Lung (tissue), 12 donors: ENCODE measurements around the gene PLCH1. TPM values are rescaled to one million over a fixed set of nuclear protein-coding genes. Genes with fewer than 3 reads are reported as not detected.

Experiments used
- ATAC-seq: fragments of 200-7000 bp; cut with Tn5 transposase; one replicate; pipeline ENCODE4 v1.9.1; 2020; ENCODE audit warnings: moderate number of reproducible peaks; ENCODE audit not compliant: insufficient read depth, low FRiP score
- DNase-seq, 3 donors: peaks; one replicate each; pipeline ENCODE4 v3.0.0-alpha.2; 2013 to 2017
- H3K27ac ChIP-seq, 2 donors: one replicate each; pipeline ENCODE4 v1.5.1; 2013; ENCODE audit warnings: mild to moderate bottlenecking in 2 of 2, moderate library complexity in 2 of 2, control low read depth in 1 of 2, inconsistent platforms in 1 of 2, low read depth in 1 of 2, low read length in 1 of 2
- H3K27me3 ChIP-seq, 3 donors: one replicate each; pipeline ENCODE4 v1.5.1; 2013; ENCODE audit warnings: low read length in 2 of 3; ENCODE audit not compliant: control insufficient read depth in 3 of 3, insufficient read depth in 3 of 3
- H3K36me3 ChIP-seq, 4 donors: one replicate each; pipeline ENCODE4 v1.5.1; 2013; ENCODE audit warnings: low read length in 4 of 4, mild to moderate bottlenecking in 1 of 4, moderate library complexity in 1 of 4; ENCODE audit not compliant: control insufficient read depth in 4 of 4, insufficient read depth in 4 of 4
- H3K4me1 ChIP-seq, 5 donors: one replicate each; pipeline ENCODE4 v1.5.1; 2013; ENCODE audit warnings: low read length in 5 of 5, mild to moderate bottlenecking in 2 of 5, moderate library complexity in 1 of 5; ENCODE audit not compliant: control insufficient read depth in 5 of 5, insufficient read depth in 5 of 5
- H3K4me3 ChIP-seq: one replicate; pipeline ENCODE4 v1.5.1; 2013; ENCODE audit warnings: mild to moderate bottlenecking, control low read depth, moderate library complexity
- H3K9ac ChIP-seq, 2 donors: one replicate each; pipeline ENCODE4 v1.5.1; 2013; ENCODE audit warnings: low read length in 2 of 2, control low read depth in 1 of 2; ENCODE audit not compliant: insufficient read depth in 1 of 2
- H3K9me3 ChIP-seq, 4 donors: one replicate each; pipeline ENCODE4 v1.5.1; 2013; ENCODE audit warnings: low read length in 3 of 4, mild to moderate bottlenecking in 1 of 4, moderate library complexity in 1 of 4; ENCODE audit not compliant: control insufficient read depth in 4 of 4, insufficient read depth in 3 of 4
- WGBS, 2 donors: extraction: QIAGEN DNeasy Blood & Tissue Kit; methylation state at CpG; one replicate each; pipeline ENCODE4 v1.1.7; 2013; 5-methylcytosine and 5-hydroxymethylcytosine counted together
- polyA plus RNA-seq, 2 donors: library from polyadenylated mRNA; stranded (reverse); fragments of 200-250 nt; gene quantifications; one replicate each; pipeline ENCODE4 v1.2.1, GENCODE V29; 2013
- total RNA-seq, 2 donors: library from RNA; depleted of rRNA in 1 of 2; stranded (reverse); fragments of >200 nt in 1 of 2; gene quantifications; one replicate each; pipeline ENCODE4 v1.2.1, GENCODE V29; 2014 to 2021
- TF ChIP-seq, protein P1 (sequence below): IDR thresholded peaks from 2 replicates; pipeline ENCODE4 v1.5.1; 2012; ENCODE audit warnings: mild to moderate bottlenecking; ENCODE audit errors: control extremely low read depth, extremely low read depth
- donor health status: control.
- donor health status: control.
- donor health status: Bipolar disorder and iron deficiency.
- donor health status: healthy.
- donor health status: DM: yes; HTN: yes; CAD: no.

PLCH1 gene
- total and polyA plus RNA-seq, 4 donors, result 2.5 to 22.8 (median 9.1) TPM

DNA sequence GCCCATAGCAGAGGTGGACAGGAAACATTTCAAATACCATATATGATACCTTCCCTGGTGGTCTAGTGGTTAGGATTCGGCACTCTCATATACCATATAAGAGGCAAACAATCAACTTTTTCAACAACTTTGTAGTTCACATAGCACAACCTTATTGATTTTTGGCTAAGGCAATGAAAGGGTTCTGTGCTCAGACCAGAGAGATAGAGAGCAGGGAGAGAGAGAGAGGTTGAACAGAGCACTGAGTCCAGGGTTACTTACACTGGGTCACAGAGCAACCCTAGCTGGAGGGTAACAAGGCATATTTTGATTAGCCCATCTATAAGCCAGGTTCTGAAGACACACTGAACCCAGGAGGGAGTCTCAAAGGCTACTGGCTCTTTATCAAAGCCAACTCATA, 83.8 kb downstream of the PLCH1 start:
- Histone ChIP-seq H3K36me3 (no peaks in the 10 kb centered on the region), H3K4me3 (no peak overlapping the region), H3K27me3 (no peaks in the 10 kb centered on the region), H3K4me1 (peaks cover 0 to 7% (median 0%) of the 10 kb centered on the region in 5 donors), H3K9ac (no peak overlapping the region), H3K9me3 (no peaks in the 10 kb centered on the region), H3K27ac (peak overlapping the region in 1 of 2 donors; percentile 68)
- DNase-seq (no peak), ATAC-seq (no peak)
- TF ChIP-seq, protein P1, sequence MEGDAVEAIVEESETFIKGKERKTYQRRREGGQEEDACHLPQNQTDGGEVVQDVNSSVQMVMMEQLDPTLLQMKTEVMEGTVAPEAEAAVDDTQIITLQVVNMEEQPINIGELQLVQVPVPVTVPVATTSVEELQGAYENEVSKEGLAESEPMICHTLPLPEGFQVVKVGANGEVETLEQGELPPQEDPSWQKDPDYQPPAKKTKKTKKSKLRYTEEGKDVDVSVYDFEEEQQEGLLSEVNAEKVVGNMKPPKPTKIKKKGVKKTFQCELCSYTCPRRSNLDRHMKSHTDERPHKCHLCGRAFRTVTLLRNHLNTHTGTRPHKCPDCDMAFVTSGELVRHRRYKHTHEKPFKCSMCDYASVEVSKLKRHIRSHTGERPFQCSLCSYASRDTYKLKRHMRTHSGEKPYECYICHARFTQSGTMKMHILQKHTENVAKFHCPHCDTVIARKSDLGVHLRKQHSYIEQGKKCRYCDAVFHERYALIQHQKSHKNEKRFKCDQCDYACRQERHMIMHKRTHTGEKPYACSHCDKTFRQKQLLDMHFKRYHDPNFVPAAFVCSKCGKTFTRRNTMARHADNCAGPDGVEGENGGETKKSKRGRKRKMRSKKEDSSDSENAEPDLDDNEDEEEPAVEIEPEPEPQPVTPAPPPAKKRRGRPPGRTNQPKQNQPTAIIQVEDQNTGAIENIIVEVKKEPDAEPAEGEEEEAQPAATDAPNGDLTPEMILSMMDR, result no peak
- WGBS, 2 donors, result 48 to 64% methylated on average over 1 of the region's 1 CpG

DNA sequence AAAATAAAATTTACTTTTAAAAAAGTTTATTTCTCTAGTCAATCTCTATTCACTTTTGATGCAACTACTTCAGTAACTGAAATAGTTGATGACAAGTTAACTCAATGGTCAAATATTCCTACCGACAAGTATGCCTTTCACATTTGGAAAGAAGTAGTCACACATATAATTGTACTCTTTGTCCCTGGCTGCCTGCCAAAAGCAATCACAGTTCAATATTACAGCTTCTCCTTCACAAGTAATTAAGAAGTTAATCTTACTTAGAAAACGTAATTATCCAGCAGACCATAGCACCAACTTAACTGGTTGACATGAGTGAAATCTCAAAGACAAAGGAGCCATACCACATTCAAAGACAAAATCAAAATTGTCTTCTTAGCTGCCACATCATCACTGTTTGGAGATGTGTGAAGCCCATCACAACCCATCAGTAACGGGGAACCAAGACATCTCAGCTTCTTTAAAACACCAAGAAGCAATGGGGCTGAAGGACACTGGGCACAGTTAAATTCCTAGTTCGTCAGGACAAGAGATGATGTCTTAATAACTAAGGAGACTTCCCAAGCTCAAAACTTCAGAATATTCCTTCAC, 86.1 kb downstream of the PLCH1 start:
- Histone ChIP-seq H3K27ac (no peak overlapping the region), H3K4me1 (peaks cover 0 to 5% (median 0%) of the 10 kb centered on the region in 5 donors), H3K9me3 (no peaks in the 10 kb centered on the region), H3K27me3 (no peaks in the 10 kb centered on the region), H3K9ac (no peak overlapping the region), H3K4me3 (no peak overlapping the region), H3K36me3 (no peaks in the 10 kb centered on the region)
- WGBS, 2 donors, result 73 to 85% methylated on average over 4 of the region's 4 CpGs
- ATAC-seq (no peak), DNase-seq (no peak)
- TF ChIP-seq, protein P1, result no peak

DNA sequence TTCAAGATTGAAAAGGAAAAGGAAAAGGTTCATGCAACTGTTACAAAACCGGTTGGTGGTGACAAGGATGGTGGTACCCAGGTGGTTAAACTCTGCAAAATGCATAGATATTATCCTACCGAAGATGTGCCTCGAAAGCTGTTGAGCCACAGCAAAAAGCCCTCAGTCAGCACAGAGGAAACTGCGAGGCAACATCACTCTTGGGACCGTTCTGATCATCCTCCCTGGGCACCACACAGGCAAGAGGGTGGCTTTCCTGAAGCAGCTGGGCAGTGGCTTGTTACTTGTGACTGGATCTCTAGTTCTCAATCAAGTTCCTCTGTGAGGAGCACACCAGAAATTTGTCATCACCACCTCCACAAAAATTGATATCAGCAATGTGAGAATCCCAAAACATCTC, 86.9 kb downstream of the PLCH1 start:
- WGBS, 2 donors, result 87 to 90% methylated on average over 5 of the region's 5 CpGs

More for the DNA sequence above, 86.9 kb downstream of the PLCH1 start:
- no peaks in the 10 kb centered on the region for H3K27me3 ChIP-seq
- TF ChIP-seq, protein P1, result no peak
- H3K4me1 ChIP-seq, result no peaks in the 10 kb centered on the region
- no peak overlapping the region for H3K9ac ChIP-seq
- no peak overlapping the region for H3K27ac ChIP-seq
- H3K9me3 ChIP-seq, result no peaks in the 10 kb centered on the region
- H3K36me3 ChIP-seq, result no peaks in the 10 kb centered on the region
- ATAC-seq (no peak), DNase-seq (no peak)
- H3K4me3 ChIP-seq, result no peak overlapping the region
